ENCODE results near the gene MFAP5. TPM values are rescaled to one million over a fixed set of nuclear protein-coding genes. Genes with fewer than 3 reads are reported as not detected.

MFAP5 gene
- total and polyA plus RNA-seq, 2 of the 4 experiments (the other 2 are of a cell fraction), result 0.90 to 1.9 TPM

DNA sequence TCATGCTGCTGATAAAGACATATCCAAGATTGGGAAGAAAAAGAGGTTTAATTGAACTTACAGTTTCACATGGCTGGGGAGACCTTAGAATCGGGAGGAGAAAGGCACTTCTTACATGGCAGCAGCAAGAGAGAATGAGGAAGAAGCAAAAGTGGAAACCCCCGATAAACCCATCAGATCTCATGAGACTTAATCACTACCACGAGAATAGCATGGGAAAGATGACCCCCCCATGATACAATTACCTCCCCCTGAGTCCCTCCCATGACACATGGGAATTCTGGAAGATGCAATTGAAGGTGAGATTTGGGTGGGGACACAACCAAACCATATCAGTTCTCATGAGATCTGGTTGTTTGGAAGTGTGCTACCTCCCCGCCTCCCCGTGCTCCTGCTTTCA lies 9.8 kb upstream of the MFAP5 start:
- TF ChIP-seq RAD21 (IDR thresholded peaks at IDR 0.05; ENCODE audit: low read length), result no peak
- TF ChIP-seq CEBPB (IDR thresholded peaks at IDR 0.05; ENCODE audit: low read depth, low read length), result no peak
- TF ChIP-seq ELK1 (IDR thresholded peaks at IDR 0.05; ENCODE audit: borderline replicate concordance, low read depth, low read length), result no peak
- no peak for TF ChIP-seq FOS (IDR thresholded peaks at IDR 0.05; ENCODE audit: low read depth, low read length)
- no peak for TF ChIP-seq NFE2L2 (IDR thresholded peaks at IDR 0.05; ENCODE audit: low read depth, low read length)
- no peak for TF ChIP-seq RFX5 (IDR thresholded peaks at IDR 0.05; ENCODE audit: low read depth, low read length)
- no peak for TF ChIP-seq MXI1 (IDR thresholded peaks at IDR 0.05; ENCODE audit: borderline replicate concordance, low read depth, low read length)
- ChIA-PET POLR2A (ENCODE audit: unreplicated experiment) (no interaction called here), CTCF (no interaction called here)
- BruUV-seq (replicated peaks), result no TSS peak
- intact Hi-C loops (cut with micrococcal nuclease), result no loop called here
- Histone ChIP-seq H2BK20ac (ENCODE audit: low read depth, low read length) (no peak overlapping the region), H3K27me3 (ENCODE audit: control insufficient read depth, insufficient read depth, low read length) (no peaks in the 10 kb centered on the region; the same call in 1 of the 2 replicates), H4K8ac (ENCODE audit: low read depth in 2 of 2, low read length in 2 of 2) (no peak overlapping the region), H3K56ac (ENCODE audit: extremely low read depth, insufficient read depth, low read length) (no peak overlapping the region), H2BK5ac (ENCODE audit: low read depth, low read length, poor library complexity, severe bottlenecking) (no peak overlapping the region), H3K79me1 (ENCODE audit: low read depth in 1 of 2, low read length in 2 of 2) (no peaks in the 10 kb centered on the region), H4K91ac (ENCODE audit: insufficient read depth, low read depth, low read length) (no peak overlapping the region), H3K9me1 (ENCODE audit: insufficient read depth, low read length) (no peaks in the 10 kb centered on the region), H3K23ac (ENCODE audit: low read depth, low read length) (no peak overlapping the region), H3K9me3 (ENCODE audit: control insufficient read depth, insufficient read depth, low read length) (no peaks in the 10 kb centered on the region), H3K18ac (ENCODE audit: low read depth, low read length) (no peak overlapping the region), H3K4me1 (ENCODE audit: control insufficient read depth, insufficient read depth, low read length) (no peaks in the 10 kb centered on the region), H3K4me3 (ENCODE audit: insufficient read depth, low read depth, low read length) (no peak overlapping the region), H2BK120ac (ENCODE audit: low read depth, low read length) (no peak overlapping the region), H4K20me1 (ENCODE audit: insufficient read depth, low read length) (no peaks in the 10 kb centered on the region), H3K9ac (ENCODE audit: low read depth, low read length) (no peak overlapping the region), H3K14ac (replicated peaks; ENCODE audit: low read depth, low read length) (no peak overlapping the region), H2BK15ac (ENCODE audit: low read depth, low read length) (no peak overlapping the region), H3K36me3 (ENCODE audit: control insufficient read depth, insufficient read depth, low read length) (no peaks in the 10 kb centered on the region), H3K27ac (ENCODE audit: insufficient read depth, low read length) (no peak overlapping the region), H3K4me2 (ENCODE audit: low read depth, low read length) (no peak overlapping the region), H3K4ac (ENCODE audit: low read depth, low read length) (no peak overlapping the region), H2AK5ac (ENCODE audit: low read depth, low read length) (no peak overlapping the region), H2AK9ac (replicated peaks; ENCODE audit: low read depth, low read length, poor library complexity) (no peak overlapping the region), H2AFZ (replicated peaks; ENCODE audit: low read length, poor library complexity) (no peak overlapping the region), H4K5ac (ENCODE audit: low read depth, low read length) (no peak overlapping the region)
- in situ Hi-C loops (cut with MboI; ENCODE audit: low sequenced_read_pairs), result no loop called here
- dilution Hi-C loops (cut with HindIII; ENCODE audit: low sequenced_read_pairs, unreplicated experiment), result no loop called here
- no peak for DNase-seq
- WGBS, 2 experiments (ENCODE audit: extremely low coverage in 2 of 2, insufficient read length in 1 of 2), result no CpG with 5 or more reads among the region's 5 CpGs
- ATAC-seq (ENCODE audit: low read depth), result no peak
